Measurements from ENCODE around the gene ZNF83. TPM values are rescaled to one million over a fixed set of nuclear protein-coding genes. Genes with fewer than 3 reads are reported as not detected.

Gene ZNF83
- total RNA-seq: 47.5 and 53.6 TPM in 2 replicates

DNA sequence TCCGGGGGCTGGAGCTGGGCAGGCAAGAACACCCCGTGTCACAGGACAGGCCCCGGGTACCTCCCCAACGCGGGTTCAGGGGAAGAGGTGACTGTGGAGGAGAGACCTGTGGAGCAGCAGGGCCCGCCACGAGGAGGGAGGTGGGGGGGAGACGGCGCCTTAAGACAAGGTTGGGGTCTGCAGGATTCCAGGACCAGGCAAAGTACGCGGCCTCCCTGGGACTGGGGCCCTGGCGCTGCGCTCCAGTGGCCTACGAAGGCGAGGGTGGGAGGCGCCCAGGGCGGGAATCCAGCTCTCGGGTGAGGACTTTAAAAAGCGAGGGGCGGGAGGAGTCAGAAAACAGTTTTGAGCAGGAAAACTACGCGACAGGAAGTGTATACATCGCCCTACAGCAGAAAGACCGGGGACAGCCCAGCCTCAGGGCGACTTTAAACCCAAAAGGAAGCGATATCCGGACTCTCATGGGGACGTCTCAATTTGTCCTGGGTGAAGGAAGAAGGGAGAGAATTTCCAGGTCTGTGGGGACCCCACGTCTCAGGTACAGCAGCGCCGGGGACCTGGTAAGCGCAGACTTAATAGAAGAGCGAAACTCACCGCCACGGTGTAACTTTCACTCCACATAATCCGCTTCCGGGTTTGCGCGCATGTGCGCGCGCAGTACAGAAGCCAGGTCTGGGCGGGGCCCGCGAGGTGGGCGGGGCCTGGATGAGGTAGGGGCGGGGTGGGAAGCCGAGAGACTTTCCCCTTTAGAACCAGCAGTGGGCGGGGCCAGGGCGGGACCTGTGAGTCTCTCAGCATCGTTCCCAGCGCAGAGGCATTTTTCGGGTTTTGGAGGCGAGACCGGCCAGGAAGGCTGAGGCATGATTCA lies at the start of gene ZNF83:
Gene ZNF83 (minus strand): TSS at position 638 of the 868 bp plus-strand sequence.

DNA sequence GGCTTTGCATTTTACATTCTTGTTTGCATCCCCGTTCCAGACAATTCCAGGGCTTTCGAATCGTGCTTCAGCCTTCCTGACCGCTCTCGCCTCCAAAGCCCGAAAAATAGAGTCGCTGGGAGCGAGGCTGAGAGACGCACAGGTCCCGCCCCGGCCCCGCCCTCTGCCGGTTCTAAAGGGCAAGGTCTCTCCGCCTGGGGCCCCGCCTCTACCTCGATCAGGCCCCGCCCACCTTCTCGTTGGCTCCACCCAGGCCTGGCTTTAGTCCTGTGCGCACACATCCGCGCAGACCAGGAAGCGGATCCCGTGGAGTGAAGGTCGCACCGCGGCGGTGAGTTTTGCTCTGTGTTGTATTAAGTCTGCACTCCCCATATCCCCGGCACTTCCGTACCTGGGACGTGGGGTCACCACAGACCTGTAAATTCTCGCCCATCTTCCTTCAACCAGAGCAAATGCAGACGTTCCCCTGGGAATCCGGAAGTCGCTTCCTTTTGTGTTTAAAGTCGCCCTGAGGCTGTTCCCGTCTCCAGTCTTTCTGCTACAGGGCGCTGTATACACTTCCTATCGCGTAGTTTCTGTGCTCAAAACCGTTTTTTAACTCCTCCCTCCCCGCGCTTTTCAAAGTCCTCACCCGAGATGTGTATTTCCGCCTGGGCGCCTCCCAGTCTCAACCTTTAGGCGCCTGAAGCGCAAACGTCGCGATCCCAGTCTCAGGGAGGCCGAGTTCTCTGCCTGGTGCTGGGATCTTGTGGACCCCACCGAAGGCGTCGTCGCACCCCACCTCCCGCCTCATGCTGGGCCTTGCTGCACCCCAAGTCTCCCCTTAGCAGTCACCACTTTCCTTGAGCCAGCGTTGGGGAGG lies 67.9 kb downstream of the ZNF83 start, which contains the start of gene ZNF701:
Gene ZNF701 (plus strand): TSS at position 288 of the 862 bp plus-strand sequence. CDS start 3,861 bp downstream, outside the sequence.

Small RNA genes lying within 50 kb of the gene (small RNA-seq; reads per million reads assigned to genes)
- gene RPL39P34: not detected

Other genes starting within 250 kb of the ZNF83 start
- 12.0 and 22.3 TPM in 2 replicates for gene ZNF528, start 240.5 kb downstream of the ZNF83 start, total RNA-seq
- not detected in 2 replicates for gene ZNF534, start 209.2 kb downstream of the ZNF83 start, total RNA-seq
- gene ZNF578, start 184.8 kb downstream of the ZNF83 start, total RNA-seq: 0.72 and 3.5 TPM in 2 replicates
- 19.3 and 23.4 TPM in 2 replicates for gene ZNF808, start 110.7 kb downstream of the ZNF83 start, total RNA-seq
- gene ZNF701, start 68.1 kb downstream of the ZNF83 start, total RNA-seq: 14.9 and 17.3 TPM in 2 replicates
- gene ZNF611, start 96.7 kb upstream of the ZNF83 start, total RNA-seq: 18.7 and 18.9 TPM in 2 replicates
- gene ZNF600, start 148.4 kb upstream of the ZNF83 start, total RNA-seq: 6.7 and 7.4 TPM in 2 replicates
- 14.6 and 16.6 TPM in 2 replicates for gene ZNF28, start 183.3 kb upstream of the ZNF83 start, total RNA-seq
- 19.0 and 27.3 TPM in 2 replicates for gene ZNF468, start 219.3 kb upstream of the ZNF83 start, total RNA-seq

All from thoracic aorta endothelial cell (primary cell).